Stimulated activated CD4-positive, alpha-beta T cell treated with anti-CD3 and anti-CD28 coated beads, Interleukin-1b, Interleukin-23, amount 100 ng/mL, for 24 hours (primary cell): Measurements from ENCODE around the gene TMEM129.

Source experiments
- DNase-seq, 4 experiments: peaks; one replicate each; pipeline ENCODE4 v3.0.0-alpha.2; 2020; ENCODE audit warnings: low read depth in 4 of 4, low spot score in 1 of 4

The TMEM129 gene

DNA sequence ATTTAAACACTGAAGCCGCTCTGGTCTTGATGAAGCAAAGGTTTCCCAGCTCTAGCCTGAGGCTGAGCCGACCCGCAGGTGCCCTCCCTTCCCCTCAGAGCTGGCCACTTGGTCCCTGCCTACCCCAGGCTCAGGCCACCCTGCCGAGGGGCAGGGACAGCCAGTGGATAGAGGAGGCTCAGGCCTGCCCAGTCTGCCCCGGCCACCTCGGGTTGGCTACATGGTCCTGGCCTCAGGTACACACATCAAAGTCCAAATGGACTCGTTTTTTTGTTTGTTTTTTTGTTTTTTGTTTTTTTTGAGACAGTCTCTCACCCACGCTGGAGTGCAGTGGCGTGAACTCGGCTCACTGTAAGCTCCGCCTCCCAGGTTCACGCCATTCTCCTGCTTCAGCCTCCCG is 24.0 kb upstream of the TMEM129 start:
- no peak for DNase-seq

DNA sequence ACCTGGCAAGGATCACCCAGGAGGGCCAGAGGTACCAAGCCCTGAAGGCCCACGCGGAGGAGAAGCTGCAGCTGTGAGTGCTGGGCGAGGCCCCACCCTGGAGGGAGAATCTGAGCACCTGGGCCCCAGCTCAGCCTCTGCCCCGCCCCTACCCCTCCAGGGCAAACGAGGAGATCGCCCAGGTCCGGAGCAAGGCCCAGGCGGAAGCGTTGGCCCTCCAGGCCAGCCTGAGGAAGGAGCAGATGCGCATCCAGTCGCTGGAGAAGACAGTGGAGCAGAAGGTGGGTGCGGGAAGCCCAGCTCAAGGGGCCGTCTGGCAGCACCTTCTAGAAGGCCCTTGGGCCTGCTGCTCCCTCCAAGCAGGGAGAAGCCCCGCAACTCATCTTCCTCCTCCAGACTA is 23.4 kb upstream of the TMEM129 start:
- no peak for DNase-seq

- no peak for DNase-seq
These were observed 22.9 kb upstream of the TMEM129 start for GRCh38 chr4:1743975-1744374.

DNA sequence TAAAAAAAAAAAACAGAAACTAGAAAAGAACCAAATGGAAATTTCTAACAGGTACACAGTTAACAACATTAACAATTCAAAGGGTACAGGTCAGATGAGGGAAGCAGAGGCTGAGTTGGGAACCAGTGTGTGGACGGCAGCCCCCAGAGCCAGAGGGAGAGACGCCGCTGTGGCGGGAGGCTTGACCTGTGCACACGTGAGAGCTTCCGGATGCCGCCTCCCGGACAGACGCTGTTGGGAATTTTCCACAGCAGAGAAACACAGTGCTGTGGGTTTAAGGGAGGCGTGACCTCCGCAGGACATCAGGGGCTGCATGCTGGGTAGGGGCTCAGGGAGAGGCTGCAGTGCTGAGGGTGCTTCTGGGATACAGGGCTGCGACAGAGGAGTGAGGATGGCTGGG is 22.4 kb upstream of the TMEM129 start:
- DNase-seq = no peak

DNA sequence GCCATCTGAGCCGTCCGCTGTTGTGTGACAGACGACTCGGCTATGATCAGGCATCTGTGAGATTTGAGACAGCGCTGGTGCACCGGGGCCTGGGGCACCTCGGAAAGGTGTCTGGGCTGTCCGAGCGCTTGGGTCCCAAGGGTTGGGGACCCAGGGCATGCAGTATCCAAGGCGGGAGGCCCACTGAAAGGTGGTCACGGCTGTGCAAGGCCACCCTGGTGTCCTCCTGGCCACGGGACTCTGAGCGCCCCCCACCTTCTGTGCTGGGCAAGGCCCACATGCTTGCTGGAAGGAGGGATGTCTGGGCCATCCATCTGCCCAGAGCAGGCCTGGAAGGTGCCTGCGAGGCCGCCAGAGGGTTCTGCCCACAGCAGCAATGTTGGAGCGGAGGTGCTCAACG is 20.1 kb upstream of the TMEM129 start:
- DNase-seq = no peak

- no peak for DNase-seq
These were observed 19.0 kb upstream of the TMEM129 start for GRCh38 chr4:1740021-1740545.

- no peak for DNase-seq
These were observed 18.2 kb upstream of the TMEM129 start for GRCh38 chr4:1739358-1739757.

DNA sequence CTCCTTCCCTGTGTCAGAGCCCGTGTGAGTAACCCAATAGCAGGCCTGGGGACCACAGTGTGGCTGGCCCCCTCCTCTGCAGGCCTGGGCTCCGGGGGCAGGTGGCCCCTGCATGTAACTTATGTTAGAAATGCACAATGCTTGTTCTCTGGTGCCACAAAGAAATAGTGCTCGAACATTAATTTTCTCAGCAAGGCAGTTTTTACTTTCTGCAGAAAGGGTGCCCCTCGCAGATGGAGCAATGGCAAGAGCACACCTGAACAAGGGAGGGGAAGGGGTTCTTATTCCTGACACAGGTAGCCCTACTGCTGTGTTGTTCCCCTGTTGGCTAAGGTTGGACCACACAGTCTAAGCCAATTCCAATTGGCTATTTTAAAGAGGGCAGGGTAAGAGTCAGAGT is 17.3 kb upstream of the TMEM129 start:
- DNase-seq = no peak

- DNase-seq = no peak
These were observed 16.5 kb upstream of the TMEM129 start for GRCh38 chr4:1737666-1738065.

DNA sequence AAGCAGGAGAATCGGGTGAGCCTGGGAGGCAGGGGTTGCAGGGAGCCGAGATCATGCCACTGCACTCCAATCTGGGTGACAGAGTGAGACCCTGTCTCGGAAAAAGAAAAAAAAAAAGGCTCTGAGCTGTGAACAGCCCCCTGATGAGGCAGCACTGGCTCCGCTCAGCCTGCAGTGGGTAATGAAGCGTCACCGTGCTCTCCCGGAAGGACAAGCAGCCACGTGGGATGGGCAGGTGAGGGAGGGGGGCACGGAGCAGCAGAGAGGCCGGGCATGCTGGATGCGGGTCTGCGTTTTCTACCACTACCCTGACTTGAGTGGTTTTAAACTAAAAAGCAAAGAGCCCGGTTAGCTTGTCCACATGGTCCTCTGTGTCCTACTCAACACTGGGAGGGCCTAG is 15.7 kb upstream of the TMEM129 start:
- DNase-seq = no peak

GRCh38 chr4:1735215-1735614 is 14.1 kb upstream of the TMEM129 start:
- DNase-seq = no peak

DNA sequence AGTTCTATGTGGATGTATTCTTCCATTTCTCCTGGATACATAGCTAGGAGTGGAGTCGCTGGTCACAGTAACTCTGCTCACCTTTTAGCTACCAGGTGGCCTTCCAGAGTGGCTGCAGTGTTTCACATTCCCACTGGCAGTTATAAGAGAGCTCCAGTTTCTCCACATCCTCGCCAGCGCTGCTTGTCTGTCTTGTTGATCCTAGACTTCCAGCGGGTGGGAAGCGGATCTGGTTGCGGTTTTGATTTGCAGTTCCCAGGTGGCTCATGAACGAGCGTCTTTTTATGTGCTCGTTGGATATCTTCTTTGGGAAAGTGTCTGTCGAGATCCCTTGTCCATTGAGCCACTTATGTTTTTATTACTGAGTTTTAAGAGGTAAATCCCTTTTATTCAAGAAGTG is 11.8 kb upstream of the TMEM129 start:
- no peak for DNase-seq

DNA sequence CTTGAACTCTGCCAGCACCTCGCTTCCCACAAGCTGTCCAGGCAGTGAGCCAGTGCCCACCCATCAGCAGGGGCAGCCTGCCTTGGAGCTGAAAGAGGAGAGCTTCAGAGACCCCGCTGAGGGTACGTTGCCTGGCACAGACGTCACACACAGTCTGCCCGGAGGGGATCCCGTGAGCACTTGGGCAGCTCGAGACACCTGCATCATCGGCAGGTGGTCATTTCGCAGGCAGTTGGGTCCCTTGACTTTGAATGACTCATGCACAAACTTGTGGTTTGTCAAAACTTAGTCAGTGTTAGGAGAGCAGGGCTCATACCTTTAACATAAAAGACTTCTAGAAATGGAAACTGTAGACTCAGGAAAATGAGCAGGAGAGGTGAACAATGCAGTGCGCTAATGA is 10.1 kb upstream of the TMEM129 start:
- DNase-seq = no peak

DNA sequence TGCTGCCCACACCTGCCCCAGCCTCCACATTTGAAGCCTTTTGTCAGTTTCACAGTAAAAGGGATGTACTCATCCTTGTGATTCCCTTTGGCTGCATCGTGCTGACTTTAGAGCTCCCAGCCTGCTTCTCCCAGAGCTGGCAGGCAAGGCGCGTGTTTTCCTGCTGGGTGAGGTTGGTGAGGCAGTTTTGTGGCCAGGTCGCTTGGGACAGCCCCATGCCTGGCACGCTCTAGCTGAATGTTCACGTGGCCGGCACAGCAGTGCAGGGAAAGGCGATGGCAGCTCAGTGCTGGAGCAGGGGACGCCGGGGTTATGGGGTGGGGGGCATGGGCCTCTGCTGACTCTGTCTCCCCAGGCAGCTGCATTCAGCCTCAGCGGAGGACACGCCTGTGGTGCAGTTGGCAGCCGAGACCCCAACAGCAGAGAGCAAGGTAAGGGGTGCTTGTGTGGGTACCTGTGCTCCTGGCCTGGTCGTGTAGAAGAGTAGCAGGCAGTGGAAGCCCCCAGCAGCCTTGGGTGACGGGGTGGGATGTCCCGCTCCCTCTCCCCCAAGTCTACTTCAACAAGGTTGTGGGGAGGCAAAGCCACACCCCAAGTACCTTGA is 9.5 kb upstream of the TMEM129 start:
- no peak for DNase-seq

GRCh38 chr4:1728061-1728980 is 7.2 kb upstream of the TMEM129 start:
- no peak for DNase-seq

GRCh38 chr4:1727117-1728031 is 6.3 kb upstream of the TMEM129 start:
- no peak for DNase-seq

DNA sequence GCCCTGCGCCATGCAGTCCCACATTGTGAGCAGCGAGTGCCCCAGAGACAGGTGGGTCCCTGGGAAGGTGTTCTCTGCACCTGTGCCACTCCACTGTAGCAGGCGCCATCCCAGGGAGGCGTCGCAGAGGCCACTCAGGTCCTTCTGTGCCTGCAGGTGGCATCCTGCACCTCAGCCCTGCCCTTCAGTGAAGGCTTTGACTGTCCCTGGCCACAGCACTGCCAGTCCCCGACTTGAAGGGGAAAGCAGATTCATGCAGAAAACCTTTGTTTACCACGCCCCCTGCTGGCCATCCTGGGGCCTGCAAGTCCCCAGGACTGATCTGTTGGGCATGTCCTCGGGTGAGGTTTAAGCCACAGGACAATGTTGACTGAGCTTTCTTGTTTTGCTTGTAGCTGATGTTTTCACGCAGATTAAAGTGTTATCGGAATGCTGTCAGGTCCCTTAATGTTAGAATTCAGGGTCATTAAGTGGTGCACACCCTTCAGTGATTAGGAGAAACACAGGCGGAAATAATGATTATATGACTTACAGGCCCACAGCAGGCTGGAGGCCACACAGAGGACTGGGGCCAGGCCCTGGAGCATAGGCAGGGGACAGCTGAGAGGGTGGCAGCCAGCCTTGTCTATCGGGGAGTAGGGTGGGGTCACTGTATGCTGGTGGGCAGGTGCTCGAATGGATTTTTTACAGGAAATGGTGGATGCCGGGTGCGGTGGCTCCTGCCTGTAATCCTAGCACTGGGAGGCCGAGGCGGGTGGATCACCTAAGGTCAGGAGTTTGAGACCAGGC is 5.2 kb upstream of the TMEM129 start:
- peak; percentile 81 to 90 (median 83) for DNase-seq

- DNase-seq = no peak
These were observed 4.4 kb upstream of the TMEM129 start for GRCh38 chr4:1725521-1725920.

DNA sequence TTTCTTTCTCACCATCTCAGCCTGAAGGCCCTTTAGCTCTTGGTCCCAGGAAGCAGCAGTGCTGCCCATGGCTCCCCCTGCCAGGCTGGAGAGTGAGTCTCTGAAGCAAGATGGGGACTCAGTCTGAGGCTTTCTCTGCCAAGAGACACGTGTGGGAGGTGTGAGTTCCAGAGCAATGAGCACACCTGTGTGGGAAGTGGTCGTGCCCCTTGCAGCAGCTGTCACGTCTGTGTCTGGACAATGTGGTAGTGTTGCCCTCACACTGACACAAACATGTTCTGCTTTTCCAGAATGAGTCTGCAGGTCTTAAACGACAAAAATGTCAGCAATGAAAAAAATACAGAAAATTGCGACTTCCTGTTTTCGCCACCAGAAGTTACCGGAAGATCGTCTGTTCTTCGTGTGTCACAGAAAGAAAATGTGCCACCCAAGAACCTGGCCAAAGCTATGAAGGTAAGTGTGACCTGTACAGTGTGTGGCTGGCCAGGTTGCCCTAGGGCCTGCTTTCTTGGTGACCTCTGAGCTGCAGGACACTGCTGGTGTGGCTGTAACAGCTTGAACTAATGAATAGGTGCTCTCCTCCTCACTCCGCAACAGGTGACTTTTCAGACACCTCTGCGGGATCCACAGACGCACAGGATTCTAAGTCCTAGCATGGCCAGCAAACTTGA is 2.1 kb upstream of the TMEM129 start:
- DNase-seq = peak in 2 of 4 experiments; percentile 28 to 42

DNA sequence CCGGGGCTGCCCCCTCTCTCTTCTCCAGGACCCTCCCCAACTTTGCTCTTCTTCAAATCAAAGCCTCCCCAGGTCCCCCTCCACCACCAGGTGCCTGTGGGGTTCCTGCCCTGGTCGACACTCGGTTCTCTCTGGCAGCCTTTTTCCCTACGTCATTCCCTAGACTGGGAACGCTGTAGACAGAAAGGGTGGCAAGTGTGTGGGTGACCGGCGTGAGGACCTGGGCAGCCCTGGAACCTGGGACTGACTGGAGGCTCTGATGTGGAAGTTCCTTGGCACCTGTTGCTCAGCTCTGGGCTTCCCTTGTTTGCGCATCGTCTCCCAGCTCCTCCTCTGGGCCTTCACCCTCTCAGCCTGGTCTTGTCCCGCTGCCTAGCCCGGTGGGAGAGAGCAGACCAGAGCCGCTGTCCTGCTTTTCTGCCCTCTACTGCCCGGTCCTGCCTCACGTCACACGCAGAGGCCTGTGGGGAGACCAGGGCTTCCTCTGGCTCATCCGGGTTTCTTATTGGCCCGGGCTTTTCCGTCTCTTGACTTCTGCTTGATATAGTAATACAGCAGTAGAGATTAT is 1.5 kb upstream of the TMEM129 start:
- DNase-seq = no peak
